ENCODE data around the gene TMEM120A.

The TMEM120A gene

GRCh38 chr7:75980430-75981202, 13.8 kb downstream of the TMEM120A start:
- no peak for DNase-seq

GRCh38 chr7:75979759-75980429, 14.5 kb downstream of the TMEM120A start:
- no peak for DNase-seq

GRCh38 chr7:75977743-75978142, 16.7 kb downstream of the TMEM120A start:
- DNase-seq, result peak; percentile 32

- DNase-seq, result no peak
Observed at GRCh38 chr7:75971961-75972763, 22.2 kb downstream of the TMEM120A start.

GRCh38 chr7:75971309-75971960, 23.0 kb downstream of the TMEM120A start:
- DNase-seq, result no peak

GRCh38 chr7:75969704-75970498, 24.5 kb downstream of the TMEM120A start:
- no peak for DNase-seq

GRCh38 chr7:75969182-75969581, 25.2 kb downstream of the TMEM120A start:
- no peak for DNase-seq

GRCh38 chr7:75968561-75969001, 25.8 kb downstream of the TMEM120A start:
- DNase-seq, result no peak

- DNase-seq, result no peak
Observed at GRCh38 chr7:75968012-75968411, 26.4 kb downstream of the TMEM120A start.

GRCh38 chr7:75967487-75967997, 26.9 kb downstream of the TMEM120A start:
- no peak for DNase-seq

GRCh38 chr7:75967055-75967454, 27.3 kb downstream of the TMEM120A start:
- no peak for DNase-seq

GRCh38 chr7:75966190-75966961, 28.0 kb downstream of the TMEM120A start:
- peak; percentile 42 for DNase-seq

- DNase-seq, result no peak
Observed at GRCh38 chr7:75965617-75966016, 28.8 kb downstream of the TMEM120A start.

- no peak for DNase-seq
Observed at GRCh38 chr7:75963381-75963995, 30.9 kb downstream of the TMEM120A start.

- DNase-seq, result peak; percentile 71
Observed at GRCh38 chr7:75962607-75963380, 31.6 kb downstream of the TMEM120A start.

GRCh38 chr7:75961218-75961617, 33.2 kb downstream of the TMEM120A start:
- DNase-seq, result no peak

- no peak for DNase-seq
Observed at GRCh38 chr7:75960372-75960771, 34.0 kb downstream of the TMEM120A start.

- no peak for DNase-seq
Observed at GRCh38 chr7:75958802-75959543, 35.4 kb downstream of the TMEM120A start.

All from fibroblast of skin of right quadriceps (primary cell).